ENCODE data around the gene C1orf116. TPM values are rescaled to one million over a fixed set of nuclear protein-coding genes. Genes with fewer than 3 reads are reported as not detected.

Gene C1orf116
- total RNA-seq = 0.13 TPM in 1 of 2 replicates, not detected in the other
- polyA plus RNA-seq (2012) = 0.06 TPM

DNA sequence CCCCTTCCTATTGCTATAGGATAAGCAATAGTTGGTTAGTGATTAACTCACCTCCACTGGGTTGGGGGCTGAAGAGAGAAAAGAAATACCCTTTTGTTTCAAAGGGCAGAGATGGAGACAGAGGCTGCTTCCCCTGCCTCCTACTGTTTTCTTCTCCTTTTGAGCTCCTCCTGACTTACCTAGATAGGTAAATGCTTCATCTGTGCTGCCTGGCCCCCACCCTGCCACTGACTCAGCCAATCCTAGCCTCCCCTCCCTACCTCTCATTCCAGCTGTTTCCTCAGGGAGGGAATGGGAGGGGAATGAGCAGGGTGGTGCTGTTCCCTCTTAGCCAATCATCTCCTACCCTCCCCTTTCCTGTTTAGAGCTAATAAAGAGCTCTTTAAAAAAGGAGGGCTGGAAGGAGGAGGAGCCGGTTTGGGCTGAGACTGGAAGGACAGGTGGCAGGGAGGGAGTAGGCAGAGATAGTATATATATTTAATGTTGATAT, at the start of gene C1orf116:
Gene C1orf116, minus strand, starts transcription at position 229 of the 490 bp plus-strand sequence. CDS start 5,158 bp downstream, outside the sequence.
- no peak for DNase-seq (ENCODE audit: low read depth)

DNA sequence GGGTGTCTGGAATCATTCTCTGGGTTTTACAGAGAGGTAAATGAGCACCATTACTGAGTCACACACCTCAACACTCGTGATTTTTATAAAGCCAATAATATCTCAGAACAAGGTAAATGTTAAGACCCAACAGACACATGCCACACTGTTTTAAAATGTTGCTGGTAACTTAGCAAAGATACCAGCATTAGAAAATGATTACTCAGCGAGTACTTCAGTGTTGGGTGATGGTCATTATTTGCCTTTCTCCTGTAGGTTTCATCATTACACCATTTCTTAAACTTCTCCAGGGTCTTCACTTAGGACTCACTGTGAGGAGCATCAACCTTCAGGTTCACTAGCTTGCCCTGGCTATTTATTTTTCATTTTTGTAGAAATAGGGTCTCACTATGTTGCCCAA, 49.2 kb upstream of the C1orf116 start:
- no peak for DNase-seq (ENCODE audit: low read depth)

DNA sequence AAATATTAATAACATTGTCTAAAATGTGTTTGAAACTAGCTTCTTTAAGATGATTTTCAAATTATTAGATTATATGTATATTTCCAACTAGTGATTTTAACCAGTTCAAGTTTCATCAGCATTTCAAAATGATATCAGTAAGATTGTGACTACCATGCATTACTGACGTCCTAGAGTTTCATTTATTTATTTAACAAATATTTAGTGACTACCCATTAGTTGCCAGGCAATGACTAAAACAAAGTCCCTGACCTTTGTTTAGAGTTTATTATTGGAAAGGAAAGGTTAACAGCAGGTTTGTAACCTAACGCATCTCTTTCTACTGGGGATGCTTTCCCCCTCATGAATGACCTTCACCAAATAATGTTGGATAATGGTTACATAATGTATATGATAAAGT, 48.5 kb upstream of the C1orf116 start:
- no peak for DNase-seq (ENCODE audit: low read depth)

DNA sequence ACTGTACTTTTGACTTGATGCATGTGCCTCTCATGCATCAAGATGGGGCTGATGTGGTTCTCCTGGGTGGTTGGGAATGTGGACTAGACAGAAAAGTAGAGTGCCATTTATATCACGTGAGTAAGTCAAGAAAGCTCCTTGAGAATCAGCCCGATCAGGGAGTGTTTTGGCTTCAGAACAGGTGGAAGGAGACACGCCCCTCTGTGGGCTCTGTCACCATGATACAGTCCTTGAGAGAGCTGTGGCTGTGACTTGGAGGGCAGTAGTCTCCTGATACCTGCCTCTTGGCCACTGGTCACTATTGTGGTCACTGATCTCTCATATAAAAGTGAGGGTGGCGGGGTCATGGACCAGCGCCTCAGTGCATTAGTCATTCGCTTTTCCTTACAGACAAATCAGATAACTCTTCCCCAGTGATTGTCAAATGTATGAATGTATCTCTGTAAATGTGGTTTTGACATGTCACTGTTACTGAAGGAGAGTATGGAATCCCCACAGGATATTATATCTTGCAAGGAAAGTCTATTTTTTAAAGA, 47.2 kb upstream of the C1orf116 start:
- DNase-seq (ENCODE audit: low read depth) = peak; percentile 88

DNA sequence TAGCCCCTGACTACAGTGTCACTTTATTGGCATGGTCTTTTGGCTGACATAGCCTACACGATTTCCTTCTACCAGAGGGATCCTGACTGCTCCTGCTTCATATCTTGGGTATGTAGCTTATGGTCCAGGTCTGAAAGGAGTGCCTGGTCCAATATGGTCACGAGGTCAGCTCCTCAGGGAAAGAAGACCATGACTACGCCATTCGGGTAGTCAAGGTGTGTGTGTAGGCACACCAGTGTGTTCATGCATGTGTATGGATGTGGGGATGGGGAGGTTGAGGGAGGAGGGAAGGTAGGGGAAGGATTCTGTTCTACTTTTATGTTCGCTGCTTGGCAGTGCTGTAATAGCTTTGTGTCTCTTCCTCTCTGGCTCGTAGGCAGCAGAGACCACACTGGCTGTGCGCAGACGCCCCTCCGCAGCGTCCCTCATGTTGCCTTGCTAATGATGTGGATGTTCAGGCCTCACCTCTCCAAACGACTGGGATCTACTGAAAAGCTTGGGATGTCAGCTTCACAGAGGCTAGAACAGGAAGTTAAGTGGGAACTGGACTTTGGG, 46.1 kb upstream of the C1orf116 start:
- no peak for DNase-seq (ENCODE audit: low read depth)

DNA sequence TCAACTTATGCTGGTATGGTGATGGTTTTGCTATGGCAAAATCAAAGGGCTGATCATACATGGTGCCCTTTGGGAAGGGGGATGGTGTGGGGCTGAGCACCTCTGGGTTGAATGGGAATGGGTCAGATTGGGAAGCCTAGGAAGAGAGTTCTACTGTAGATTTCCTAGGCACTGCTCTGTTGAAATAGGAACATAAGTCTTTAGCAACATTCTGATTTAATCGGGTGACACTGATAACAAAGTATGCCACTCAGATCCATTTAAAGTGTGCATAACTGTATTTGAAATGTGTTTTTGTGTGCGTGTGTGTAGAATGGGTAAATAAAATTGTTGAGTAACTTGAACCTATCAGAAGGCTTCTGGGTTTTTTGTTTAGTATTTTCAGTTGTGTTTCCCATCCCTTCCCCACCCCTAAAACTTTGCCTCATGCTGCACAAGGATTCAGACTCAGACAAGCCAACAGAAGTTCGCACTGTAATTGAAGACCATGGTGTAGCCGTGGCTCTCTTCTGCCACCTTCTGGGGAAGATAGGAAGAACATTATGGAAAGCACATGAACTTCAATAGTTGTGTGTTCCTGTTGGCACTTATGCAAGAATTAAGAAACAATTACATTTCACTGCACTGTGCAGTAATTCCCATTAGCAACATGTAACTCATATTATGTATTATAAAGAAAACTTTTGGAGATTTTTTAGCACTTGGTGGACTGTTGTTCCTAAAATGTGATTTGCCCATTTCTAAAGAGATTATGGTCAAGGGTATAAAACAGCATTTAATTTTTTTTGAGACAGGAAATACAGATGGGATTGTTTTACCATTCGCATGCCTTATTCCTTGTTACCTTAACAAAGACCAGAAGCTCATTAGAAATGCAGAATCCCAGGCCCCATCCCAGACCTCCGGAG, 45.2 kb upstream of the C1orf116 start:
- peak; percentile 87 for DNase-seq (ENCODE audit: low read depth)

DNA sequence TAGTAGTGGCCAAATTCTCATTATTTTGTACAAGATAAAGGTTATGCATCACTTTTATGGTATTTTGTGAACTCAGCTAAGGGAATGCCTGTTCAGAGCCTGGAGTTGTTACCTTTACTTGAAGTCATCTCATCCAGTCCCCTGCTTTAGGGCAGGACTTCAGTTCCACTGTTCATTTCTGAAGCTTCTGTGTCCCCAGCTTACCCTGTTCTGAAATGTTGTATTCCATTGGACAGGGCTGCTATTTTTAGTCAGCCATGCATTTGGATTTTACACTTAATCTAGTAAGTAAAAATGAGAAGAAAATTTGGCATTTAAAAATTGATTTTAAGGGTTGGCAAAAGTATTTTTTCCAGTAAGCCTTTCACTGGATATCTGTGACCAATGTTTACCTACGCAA, 44.5 kb upstream of the C1orf116 start:
- DNase-seq (ENCODE audit: low read depth) = no peak

DNA sequence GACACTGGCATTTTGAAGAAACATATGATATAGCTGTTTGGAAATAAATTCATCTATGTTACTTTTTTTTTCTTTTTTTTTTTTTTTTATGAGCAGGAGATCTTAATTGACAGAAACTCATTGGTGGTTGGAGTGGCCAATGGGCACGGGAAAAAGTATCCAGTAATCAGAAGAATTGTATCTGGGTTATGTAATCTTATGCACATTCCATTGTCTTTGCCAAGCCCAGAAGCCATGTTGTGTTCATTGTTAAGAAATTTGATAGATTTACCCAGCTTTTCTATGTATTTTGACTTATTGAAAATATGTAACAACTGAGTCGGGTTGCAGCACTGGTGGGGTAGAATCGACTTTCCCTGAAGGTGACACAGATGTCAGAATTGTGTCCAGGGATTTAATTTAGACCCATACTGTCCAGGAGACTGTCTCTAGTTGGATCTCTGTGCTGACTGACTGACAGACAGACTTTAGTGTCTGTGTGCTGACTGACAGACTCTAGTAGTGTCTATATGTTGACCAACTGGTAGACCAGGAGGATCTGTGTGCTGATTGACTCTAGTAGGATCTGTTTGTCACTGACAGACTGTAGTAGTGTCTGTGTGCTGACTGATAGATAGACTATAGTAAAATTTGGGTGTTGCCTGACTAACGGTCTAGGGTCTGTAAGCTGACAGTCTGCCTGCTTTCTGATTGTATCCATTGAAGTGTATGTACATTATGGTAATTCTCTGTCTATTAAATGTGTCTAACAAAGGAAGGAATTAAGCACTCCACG, 43.8 kb upstream of the C1orf116 start:
- no peak for DNase-seq (ENCODE audit: low read depth)

DNA sequence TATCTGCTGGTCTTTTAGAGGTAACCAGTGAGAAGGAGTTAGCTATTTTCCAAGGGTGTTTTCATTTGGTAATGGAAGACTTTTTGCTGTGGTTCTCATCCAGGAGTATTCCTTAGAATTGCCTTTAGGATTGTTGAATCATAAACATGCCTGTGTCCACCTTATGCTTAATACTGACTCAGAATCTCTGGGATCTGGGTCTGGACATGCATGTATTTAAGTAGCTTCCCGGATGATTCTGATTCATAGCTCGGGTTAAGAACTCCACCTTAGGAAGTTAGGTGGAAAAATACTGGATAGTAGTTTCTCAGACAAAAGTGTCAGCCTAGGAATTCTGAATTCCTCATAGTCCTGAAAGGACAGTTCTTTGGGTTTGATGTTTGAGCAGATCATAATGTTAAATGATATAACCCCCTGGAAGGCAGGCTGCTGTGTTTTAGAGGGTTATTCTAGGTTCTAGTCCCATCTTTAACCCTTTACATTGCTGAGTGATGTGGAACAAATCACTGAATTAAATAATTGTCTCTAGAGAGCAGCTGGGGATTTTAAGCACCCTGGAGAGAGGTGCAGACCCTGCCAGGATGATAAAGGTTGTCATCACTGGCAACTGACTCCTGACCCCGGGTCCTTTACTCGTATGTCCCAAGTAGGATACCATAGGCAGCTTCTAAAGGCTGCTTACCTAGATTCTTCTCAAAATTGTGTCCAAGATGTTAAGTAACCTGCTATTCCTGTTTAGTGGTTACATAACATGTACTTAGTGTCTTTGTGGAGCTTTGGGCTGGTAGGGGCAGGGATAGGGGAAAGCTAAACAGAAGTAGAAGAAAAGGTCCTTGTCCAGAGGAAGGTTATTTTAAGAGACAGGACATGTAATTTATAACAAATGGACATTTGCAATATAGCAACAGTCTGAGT, 41.6 kb upstream of the C1orf116 start:
- DNase-seq (ENCODE audit: low read depth) = no peak

DNA sequence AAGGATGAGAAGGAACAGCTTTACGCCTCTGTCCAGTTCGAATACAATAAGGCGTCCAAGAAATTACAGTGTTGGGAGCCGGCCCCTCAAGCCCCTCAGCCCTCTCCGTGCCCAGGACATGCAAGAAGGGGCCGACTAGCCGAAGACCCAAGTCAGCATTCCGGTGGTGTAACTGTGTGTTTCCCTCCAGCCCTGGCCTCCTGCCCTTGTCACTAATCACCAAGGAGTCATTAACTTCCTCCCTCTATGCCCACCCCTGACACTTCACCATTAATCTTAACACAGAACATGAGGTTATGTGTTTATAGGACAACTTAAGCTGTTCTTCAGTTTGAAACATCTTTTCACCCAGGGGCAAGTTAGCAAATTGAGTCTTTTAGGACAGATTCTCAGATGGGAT, 39.7 kb upstream of the C1orf116 start:
- DNase-seq (ENCODE audit: low read depth) = no peak

DNA sequence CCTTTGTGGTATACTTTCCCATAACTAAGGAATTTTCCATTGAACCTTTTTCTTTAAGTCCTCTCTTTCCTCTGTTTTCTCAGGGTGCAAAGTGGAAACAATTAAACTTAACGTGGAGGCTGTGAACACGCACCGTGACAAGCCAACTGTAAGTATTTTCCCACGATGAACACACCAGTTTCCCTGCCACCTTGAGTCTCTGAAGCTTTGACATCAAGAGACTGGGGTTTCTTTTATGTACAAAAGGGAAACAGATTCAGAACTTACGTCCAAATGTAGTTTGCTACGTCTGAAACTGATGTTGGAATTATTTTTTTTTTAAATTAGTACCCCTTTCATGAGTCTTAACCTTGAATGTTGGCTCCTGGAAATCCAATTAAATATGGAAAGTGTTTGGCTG, 38.9 kb upstream of the C1orf116 start:
- no peak for DNase-seq (ENCODE audit: low read depth)

DNA sequence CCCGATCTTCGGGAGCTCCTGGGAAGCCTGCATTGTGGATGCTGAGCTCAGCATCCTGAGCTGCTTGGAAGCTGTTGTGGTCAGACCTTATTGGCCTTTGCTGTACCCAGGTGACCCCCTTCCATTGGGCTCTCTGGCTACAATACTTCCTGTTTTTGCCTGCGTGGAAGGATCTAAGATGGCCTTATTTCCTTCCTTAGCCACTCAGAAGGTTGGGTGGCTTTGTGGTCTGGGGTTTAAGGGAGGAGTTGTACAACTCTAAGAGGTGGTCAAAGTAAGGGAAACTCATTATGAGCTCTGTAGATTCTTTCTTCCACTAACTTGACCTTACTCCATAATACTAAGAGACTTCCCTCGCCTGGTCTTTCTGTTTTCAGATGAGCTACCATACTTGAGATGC, 38.3 kb upstream of the C1orf116 start:
- DNase-seq (ENCODE audit: low read depth) = no peak

DNA sequence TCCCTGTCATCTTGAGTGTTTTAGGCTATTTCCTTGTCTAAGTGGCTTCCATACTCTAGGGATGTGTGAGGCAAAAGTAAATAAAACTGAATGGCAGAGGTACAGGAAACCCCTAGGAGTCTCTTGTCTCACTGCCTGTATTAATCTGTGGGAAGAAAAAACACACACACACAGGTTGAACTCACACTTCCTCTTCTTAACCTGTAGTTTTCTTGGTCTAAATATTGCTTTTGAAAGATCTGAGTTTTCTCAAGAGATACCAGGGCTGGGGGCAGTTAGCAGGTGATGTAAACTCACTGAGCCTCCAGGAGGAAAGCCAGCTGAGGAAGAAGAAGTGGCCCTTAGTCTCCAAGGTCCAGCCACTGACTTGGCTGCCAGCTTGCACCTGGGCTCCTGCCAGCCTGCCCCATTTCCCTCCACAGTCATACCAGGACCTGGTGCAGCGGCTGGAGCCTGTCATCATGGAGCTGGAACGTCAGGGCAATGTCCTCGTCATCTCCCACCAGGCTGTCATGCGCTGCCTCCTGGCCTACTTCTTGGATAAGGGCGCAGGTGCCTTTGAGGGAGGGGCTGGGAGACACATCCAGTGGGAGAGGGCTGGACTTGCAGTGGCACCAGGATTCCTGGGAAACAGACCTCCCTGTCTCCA, 37.4 kb upstream of the C1orf116 start:
- no peak for DNase-seq (ENCODE audit: low read depth)

DNA sequence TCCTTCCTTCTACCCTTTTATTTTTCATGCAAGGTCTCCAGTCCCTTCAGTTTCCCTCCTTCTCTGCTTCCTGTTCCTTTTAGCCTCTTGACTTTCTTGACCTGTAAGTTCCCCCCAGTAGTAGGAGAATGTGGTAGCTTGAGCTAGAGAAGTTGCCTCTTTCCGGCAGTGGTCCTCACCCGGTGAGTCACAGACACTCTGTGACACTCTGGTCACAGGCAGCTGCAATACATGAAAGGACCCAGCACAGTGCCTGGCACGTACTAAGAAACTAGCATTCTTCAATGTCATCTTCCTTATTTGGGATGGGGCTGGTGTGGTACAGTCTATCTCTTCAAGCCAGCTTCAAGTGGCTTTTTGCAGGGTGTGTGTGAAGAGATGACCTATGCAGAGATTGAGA, 36.5 kb upstream of the C1orf116 start:
- DNase-seq (ENCODE audit: low read depth) = no peak

DNA sequence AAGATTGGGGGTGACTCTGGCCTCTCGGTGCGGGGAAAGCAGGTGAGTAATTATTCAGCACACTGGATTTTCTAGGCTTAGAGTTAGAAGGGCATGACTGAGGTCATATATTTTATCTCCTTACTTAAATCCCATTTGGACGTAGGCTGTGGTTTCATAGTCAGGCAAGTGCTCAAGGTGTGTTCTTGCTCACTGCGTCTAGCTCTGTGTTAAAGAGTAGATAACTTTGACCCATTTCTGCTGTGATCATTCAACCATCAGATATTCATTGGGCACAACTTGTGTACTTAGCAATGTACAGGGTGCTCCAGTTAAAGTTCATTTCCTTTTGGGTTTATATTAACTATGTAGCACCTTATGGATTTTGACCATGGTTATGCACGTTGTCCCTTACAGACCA, 35.1 kb upstream of the C1orf116 start:
- DNase-seq (ENCODE audit: low read depth) = no peak

DNA sequence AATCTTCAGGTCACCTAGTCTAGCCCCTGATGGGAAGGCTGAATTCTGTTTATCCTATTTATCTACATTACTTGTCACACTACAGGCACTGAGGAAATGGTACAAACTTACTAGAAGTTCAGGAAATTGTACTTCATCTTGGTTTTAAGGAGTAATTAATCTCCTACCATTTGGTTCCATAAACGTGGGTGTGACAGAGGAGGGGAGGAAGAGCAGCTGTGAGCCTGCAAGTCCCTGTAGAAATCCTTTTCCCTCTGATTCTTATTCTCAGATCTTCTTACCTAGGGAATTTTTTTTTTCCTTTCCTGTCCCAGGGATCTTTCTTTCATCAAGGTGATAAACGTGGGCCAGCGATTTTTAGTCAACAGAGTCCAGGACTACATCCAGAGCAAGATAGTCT, 34.6 kb upstream of the C1orf116 start:
- no peak for DNase-seq (ENCODE audit: low read depth)

DNA sequence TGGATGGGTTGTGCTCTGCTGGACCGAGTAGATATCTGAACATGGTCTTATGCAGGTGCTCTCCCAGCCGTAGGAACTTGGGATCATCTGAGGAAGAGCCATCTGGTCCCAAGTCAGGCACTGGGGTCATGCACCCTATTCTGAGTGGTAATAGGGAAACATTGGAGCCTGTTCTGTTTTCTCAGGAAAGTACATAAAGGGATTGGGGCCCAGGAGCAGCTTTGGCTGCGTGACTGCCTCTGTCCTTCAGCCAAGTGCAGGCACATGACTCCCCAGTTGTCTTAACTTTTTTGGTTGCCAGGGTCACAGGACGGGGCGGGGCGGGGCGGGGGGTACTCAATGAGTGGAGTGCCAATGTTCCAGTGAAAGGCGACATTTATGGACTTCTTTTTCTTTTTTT, 32.0 kb upstream of the C1orf116 start:
- DNase-seq (ENCODE audit: low read depth) = no peak

DNA sequence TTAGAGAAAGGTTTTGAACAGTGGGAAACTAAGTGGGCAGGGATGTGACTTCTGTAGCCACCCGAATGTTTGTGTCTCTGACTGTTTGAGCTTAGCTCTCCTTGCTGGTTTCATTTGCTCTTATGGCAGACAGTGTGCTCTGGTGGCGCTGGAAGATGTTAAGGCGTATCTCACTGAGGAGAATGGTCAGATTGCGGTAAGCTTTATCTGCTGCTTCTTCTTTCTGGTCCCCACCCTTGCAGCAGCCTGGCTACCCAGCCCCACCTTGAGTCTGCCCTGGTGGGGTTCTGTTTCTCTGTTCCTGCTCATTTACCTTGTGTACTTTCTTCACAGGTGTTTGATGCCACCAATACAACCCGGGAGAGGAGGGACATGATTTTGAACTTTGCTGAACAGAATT, 30.5 kb upstream of the C1orf116 start:
- DNase-seq (ENCODE audit: low read depth) = no peak

DNA sequence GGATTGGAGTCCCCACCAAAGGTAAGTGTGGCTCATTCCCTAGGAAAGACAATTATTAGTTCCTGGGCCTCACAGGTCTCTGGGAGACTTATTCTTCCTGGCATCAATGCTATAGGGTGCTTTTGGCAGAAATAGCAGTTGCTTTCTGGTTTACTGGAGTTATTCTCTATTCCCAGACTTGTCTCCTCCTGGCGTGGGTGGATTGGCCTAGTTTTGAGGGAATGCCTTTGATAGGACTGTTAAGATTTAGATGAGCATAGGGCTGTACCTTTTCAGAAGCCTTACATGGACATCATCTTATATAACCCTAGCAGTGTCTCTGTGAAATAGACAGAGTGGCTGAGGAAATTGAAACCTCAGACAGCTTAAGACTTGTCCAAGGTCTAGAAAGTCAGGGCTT, 29.5 kb upstream of the C1orf116 start:
- DNase-seq (ENCODE audit: low read depth) = no peak

DNA sequence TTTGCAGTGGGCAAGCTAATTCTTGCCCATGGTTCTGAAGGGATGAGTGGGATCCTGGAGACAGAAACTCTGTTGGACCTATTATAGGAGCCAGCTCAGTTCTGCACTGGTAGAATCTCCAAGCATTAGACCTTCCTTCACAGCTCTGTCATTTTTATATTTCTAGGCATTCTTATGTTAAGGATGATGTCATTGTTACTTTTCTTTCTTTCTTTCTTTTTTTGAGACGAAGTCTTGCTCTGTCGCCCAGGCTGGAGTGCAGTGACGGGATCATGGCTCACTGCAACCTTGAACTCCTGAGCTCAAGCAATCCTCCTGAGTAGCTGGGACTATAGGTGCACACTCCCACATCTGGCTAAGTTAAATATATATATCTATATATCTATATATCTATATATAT, 28.0 kb upstream of the C1orf116 start:
- no peak for DNase-seq (ENCODE audit: low read depth)
